ENCODE results near the gene NPC2.
A peak's percentile ranks its signal among the peaks of the same experiment; 100 is the strongest.
"Not testable (repeated sequence)": the region's sequence is repeated elsewhere in the genome, so short reads cannot be mapped to it uniquely, and the experiment has no call there.

NPC2 gene

GRCh38 chr14:74492776-74493342 is at the start of gene NPC2:
Gene NPC2, minus strand, starts transcription at chr14:74493305. Its CDS starts 31 bp downstream, at chr14:74493274.
- TF ChIP-seq CTCF (conservative IDR thresholded peaks at IDR 0.05; ENCODE audit: low read length): no peak
- H3K4me3 ChIP-seq (ENCODE audit: low read length): peak within 1 kb of the TSS; percentile 99
- no peak for DNase-seq (ENCODE audit: low read depth)

DNA sequence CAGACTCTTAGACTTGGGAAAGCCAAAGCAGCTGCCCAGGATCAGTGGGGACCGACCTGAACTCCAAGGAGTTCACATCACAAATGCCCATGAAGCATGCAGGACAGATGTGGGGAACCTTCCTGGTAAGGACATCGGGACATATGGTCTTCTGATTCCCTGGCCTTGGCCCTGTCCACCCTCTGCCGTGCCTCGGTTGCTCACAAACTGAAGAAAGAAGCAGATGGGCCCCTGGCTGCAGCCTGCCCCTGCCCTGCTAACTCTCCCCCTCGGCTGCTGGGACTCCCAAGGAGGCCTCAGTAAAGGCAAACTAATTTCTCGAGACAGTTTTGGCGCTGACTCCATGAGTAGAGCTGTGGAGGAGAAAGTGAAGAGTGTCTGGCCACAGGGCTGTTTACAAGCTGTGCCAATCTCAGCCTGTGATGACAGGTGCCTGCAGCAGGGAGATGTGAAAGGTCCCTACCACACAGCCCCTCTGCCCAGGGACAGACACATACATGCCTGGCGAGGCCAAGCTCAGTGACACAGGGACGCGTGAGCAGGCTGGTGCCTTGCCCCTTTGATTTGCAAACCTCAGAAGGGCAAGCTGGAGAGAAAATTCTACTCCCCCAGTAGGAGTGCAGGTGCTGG is 49.1 kb upstream of the NPC2 start:
- no peak for TF ChIP-seq CTCF (conservative IDR thresholded peaks at IDR 0.05; ENCODE audit: low read length)
- no peak overlapping the region for H3K4me3 ChIP-seq (ENCODE audit: low read length)
- no peak for DNase-seq (ENCODE audit: low read depth)

- no peak for TF ChIP-seq CTCF (conservative IDR thresholded peaks at IDR 0.05; ENCODE audit: low read length)
- DNase-seq (ENCODE audit: low read depth): no peak
- H3K4me3 ChIP-seq (ENCODE audit: low read length): no peak overlapping the region
These were observed 48.1 kb upstream of the NPC2 start for GRCh38 chr14:74541225-74541624.

DNA sequence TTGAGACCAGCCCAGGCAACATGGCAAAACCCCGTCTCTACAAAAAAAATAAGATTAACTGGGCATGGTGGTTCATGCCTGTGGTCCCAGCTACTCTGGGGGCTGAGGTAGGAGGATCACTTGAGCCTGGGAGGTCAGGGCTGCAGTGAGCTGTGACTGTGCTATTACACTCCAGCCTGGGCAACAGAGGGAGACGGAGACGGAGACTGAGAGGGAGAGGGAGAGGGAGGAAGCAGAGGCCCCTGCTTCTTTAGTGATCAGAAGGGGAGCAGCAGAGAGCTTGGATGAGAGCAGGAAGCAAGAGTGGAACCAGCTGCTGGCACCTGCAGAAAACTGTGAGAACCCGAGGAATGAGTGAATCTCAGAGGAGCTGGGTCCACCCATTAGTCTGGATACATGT is 46.4 kb upstream of the NPC2 start:
- no peak for DNase-seq (ENCODE audit: low read depth)
- no peak for TF ChIP-seq CTCF (conservative IDR thresholded peaks at IDR 0.05; ENCODE audit: low read length)
- no peak overlapping the region for H3K4me3 ChIP-seq (ENCODE audit: low read length)

GRCh38 chr14:74538411-74539391 is 45.6 kb upstream of the NPC2 start:
- no peak overlapping the region for H3K4me3 ChIP-seq (ENCODE audit: low read length)
- DNase-seq (ENCODE audit: low read depth): peak; percentile 19
- TF ChIP-seq CTCF (conservative IDR thresholded peaks at IDR 0.05; ENCODE audit: low read length): no peak

DNA sequence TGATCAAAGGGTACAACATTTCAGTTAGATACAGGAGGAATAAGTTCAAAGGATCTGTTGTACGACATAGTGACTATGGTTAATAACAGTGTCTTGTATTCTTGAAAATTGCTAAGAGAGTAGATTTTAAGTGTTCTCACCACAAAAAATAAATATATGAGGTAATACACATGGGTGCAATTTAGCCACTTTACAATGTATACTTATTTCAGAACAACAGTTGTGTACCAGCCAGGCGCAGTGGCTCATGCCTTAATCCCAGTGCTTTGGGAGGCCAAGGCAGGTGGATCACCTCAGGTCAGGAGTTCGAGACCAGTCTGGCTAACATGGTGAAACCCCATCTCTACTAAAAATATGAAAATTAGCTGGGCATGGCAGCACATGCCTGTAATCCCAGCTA is 43.2 kb upstream of the NPC2 start:
- not testable (repeated sequence) for H3K4me3 ChIP-seq (ENCODE audit: low read length); DNase-seq (ENCODE audit: low read depth)

DNA sequence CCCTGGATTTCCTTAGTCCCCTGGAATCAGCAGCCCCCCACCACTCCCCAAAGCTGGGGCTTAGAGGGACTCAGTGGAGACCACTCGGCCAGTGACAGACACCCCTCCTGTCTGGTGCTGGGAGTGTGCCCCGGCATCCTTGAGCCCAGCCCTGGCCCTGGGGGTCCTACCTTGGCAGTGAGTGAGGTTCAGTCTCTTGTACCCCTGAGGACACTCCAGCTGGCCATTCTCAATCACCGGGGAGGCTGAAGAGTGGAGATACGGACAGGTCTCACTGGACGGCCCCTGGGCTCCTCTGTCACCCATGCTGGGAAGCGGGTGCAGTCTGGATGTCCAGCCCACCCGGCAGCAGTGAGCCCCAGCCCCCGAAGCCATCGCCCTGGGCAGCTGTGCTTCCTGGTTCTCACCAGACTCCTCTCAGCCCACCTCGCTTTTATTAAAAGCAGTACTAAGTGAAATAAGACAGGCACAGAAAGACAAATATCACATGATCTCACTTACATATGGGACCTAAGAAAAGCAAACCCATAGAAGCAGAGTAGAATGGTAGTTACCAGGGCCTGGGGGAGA is 42.7 kb upstream of the NPC2 start:
- no peak for DNase-seq (ENCODE audit: low read depth)
- TF ChIP-seq CTCF (conservative IDR thresholded peaks at IDR 0.05; ENCODE audit: low read length): no peak
- H3K4me3 ChIP-seq (ENCODE audit: low read length): no peak overlapping the region
